Hepatocyte (in vitro differentiated cells): ENCODE measurements around the gene HNF4A. TPM values are rescaled to one million over a fixed set of nuclear protein-coding genes. Genes with fewer than 3 reads are reported as not detected.

Experiments used
- DNase-seq: peaks from one replicate; pipeline ENCODE4 v3.0.0-alpha.2; 2016; ENCODE audit warnings: low spot score
- H2AFZ ChIP-seq: fragments of 200-600 bp; sonication (generic); 2 replicates; pipeline ENCODE4 v1.6.0; 2016; ENCODE audit warnings: antibody characterized with exemption, mild to moderate bottlenecking
- H3K27ac ChIP-seq: fragments of 200-600 bp; sonication (generic); 2 replicates; pipeline ENCODE4 v1.5.1; 2016; ENCODE audit warnings: mild to moderate bottlenecking
- H3K27me3 ChIP-seq: fragments of 200-600 bp; sonication (generic); 2 replicates; pipeline ENCODE4 v1.6.1; 2016
- H3K36me3 ChIP-seq: fragments of 200-600 bp; sonication (generic); replicated peaks from 2 replicates; pipeline ENCODE4 v1.5.1; 2016; ENCODE audit warnings: low read depth; ENCODE audit not compliant: insufficient read depth
- H3K4me1 ChIP-seq: fragments of 200-600 bp; sonication (generic); 2 replicates; pipeline ENCODE4 v1.5.1; 2016; ENCODE audit warnings: mild to moderate bottlenecking, moderate library complexity; ENCODE audit not compliant: insufficient read depth
- H3K4me2 ChIP-seq: fragments of 200-600 bp; sonication (generic); 2 replicates; pipeline ENCODE4 v1.6.0; 2016
- H3K4me3 ChIP-seq: fragments of 200-600 bp; sonication (generic); 2 replicates; pipeline ENCODE4 v1.5.1; 2016; ENCODE audit warnings: mild to moderate bottlenecking
- H3K79me2 ChIP-seq: fragments of 200-600 bp; sonication (generic); 2 replicates; pipeline ENCODE4 v1.6.0; 2017; ENCODE audit warnings: mild to moderate bottlenecking
- H3K9me2 ChIP-seq: fragments of 200-600 bp; sonication (generic); replicated peaks from 2 replicates; pipeline ENCODE4 v1.6.0; 2017; ENCODE audit warnings: mild to moderate bottlenecking; ENCODE audit not compliant: insufficient read depth
- H3K9me3 ChIP-seq: fragments of 200-600 bp; sonication (generic); 2 replicates; pipeline ENCODE4 v1.5.1; 2016; ENCODE audit warnings: low read depth, mild to moderate bottlenecking
- H4K20me1 ChIP-seq: fragments of 200-600 bp; sonication (generic); 2 replicates; pipeline ENCODE4 v1.6.0; 2016; ENCODE audit warnings: mild to moderate bottlenecking; ENCODE audit not compliant: insufficient read depth, poor library complexity, severe bottlenecking
- EZH2 ChIP-seq: fragments of 200-600 bp; sonication (generic); IDR thresholded peaks from 2 replicates; pipeline ENCODE4 v1.6.1; 2016; ENCODE audit warnings: antibody characterized with exemption, mild to moderate bottlenecking, borderline replicate concordance
- EZH2phosphoT487 ChIP-seq: fragments of 200-600 bp; sonication (generic); IDR thresholded peaks from one replicate; pipeline ENCODE4 v1.6.1; 2018; ENCODE audit warnings: antibody characterized with exemption, mild to moderate bottlenecking, low read depth, moderate library complexity; ENCODE audit not compliant: unreplicated experiment, severe bottlenecking
- WGBS: methylation state at CpG from one replicate; pipeline ENCODE4 v1.1.6; 2016; ENCODE audit warnings: low lambda C conversion rate; ENCODE audit errors: missing lambda C conversion rate; 5-methylcytosine and 5-hydroxymethylcytosine counted together
- polyA plus RNA-seq: library from polyadenylated mRNA; unstranded; fragments of >200 nt; fragmentation: Nextera tagmentation; extraction: Ambion mirVana; gene quantifications from 2 replicates; pipeline ENCODE4 v1.2.1, GENCODE V29; 2016
- total RNA-seq: library from RNA; depleted of rRNA; stranded (reverse); fragments of >200 nt; gene quantifications from 2 replicates; pipeline ENCODE4 v1.2.3, GENCODE V29; 2014
- TF ChIP-seq, protein P1 (sequence below): fragments of 200-600 bp; sonication (generic); IDR thresholded peaks from 2 replicates; pipeline ENCODE4 v1.5.1; 2016; ENCODE audit warnings: antibody characterized with exemption, mild to moderate bottlenecking; ENCODE audit not compliant: poor library complexity

Gene HNF4A
- total and polyA plus RNA-seq, 2 experiments from 2014 or later, result 38.2 to 88.0 TPM

DNA sequence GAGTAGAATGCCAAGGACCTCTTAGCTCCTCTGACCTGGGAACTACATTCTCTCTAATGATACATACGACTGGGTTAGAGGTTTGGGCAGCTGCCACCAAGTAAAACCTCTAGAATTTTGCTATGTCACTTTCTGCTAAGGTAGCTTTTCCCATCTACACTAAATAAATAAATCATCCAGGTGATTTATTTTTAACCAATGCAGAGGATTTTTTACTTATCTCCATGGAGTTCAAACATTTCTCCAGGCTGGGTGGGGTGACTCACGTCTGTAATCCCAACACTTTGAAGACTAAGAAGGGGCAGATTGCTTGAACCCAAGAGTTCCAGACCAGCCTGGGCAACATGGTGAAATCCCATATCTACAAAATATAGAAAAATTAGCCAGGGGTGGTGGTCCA is 27.1 kb downstream of the HNF4A start:
- H3K27me3 ChIP-seq, result no peaks in the 10 kb centered on the region
- no peak overlapping the region for H3K27ac ChIP-seq
- H3K4me1 ChIP-seq, result no peaks in the 10 kb centered on the region
- no peak overlapping the region for H3K4me3 ChIP-seq
- no peak for TF ChIP-seq EZH2
- TF ChIP-seq, protein P1, sequence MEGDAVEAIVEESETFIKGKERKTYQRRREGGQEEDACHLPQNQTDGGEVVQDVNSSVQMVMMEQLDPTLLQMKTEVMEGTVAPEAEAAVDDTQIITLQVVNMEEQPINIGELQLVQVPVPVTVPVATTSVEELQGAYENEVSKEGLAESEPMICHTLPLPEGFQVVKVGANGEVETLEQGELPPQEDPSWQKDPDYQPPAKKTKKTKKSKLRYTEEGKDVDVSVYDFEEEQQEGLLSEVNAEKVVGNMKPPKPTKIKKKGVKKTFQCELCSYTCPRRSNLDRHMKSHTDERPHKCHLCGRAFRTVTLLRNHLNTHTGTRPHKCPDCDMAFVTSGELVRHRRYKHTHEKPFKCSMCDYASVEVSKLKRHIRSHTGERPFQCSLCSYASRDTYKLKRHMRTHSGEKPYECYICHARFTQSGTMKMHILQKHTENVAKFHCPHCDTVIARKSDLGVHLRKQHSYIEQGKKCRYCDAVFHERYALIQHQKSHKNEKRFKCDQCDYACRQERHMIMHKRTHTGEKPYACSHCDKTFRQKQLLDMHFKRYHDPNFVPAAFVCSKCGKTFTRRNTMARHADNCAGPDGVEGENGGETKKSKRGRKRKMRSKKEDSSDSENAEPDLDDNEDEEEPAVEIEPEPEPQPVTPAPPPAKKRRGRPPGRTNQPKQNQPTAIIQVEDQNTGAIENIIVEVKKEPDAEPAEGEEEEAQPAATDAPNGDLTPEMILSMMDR, result no peak
- no peak for TF ChIP-seq EZH2phosphoT487
- no peaks in the 10 kb centered on the region for H3K36me3 ChIP-seq
- no peak overlapping the region for H3K4me2 ChIP-seq
- no peak for DNase-seq
- H2AFZ ChIP-seq, result no peak overlapping the region
- no peaks in the 10 kb centered on the region for H3K9me3 ChIP-seq
- H4K20me1 ChIP-seq, result no peaks in the 10 kb centered on the region
- WGBS, result 60% methylated on average over 2 of the region's 2 CpGs
- H3K9me2 ChIP-seq, result no peaks in the 10 kb centered on the region
- H3K79me2 ChIP-seq, result peaks cover 57% of the 10 kb centered on the region

DNA sequence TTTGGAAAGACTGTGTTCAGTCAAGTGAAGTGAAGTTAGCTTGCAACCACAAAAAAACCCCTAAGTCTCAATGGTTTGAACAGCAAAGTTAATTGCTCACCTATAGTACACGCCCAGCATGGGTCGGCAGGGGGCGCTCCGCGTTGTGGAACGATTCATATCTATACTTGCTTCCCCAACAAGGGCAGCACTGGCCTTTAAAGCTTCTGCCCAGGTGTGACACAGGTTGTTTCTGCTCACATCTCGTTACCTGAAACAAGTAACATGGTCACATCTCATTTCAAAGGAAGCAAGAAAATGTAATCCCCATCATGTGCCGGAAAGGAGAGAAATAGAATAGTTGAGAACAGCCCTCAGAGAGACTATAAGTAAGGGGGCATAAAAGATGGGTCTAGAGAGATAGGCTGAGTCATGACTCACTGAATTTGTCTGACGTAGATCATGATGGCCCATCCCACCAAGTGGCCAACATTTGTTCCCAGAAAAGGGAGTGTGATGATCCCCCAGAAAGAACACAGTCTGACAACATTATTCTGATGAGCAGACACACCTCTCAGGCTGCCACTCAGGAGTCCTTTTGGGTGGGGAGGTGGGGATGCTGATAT is 29.0 kb downstream of the HNF4A start:
- H3K9me2 ChIP-seq, result no peaks in the 10 kb centered on the region
- H3K27ac ChIP-seq, result peak overlapping the region; percentile 0
- no peak for TF ChIP-seq EZH2
- TF ChIP-seq, protein P1, result peak; percentile 80
- H2AFZ ChIP-seq, result no peak overlapping the region
- H3K9me3 ChIP-seq, result no peaks in the 10 kb centered on the region
- 20% methylated on average over 9 of the region's 9 CpGs for WGBS
- H3K27me3 ChIP-seq, result no peaks in the 10 kb centered on the region
- peak; percentile 90 for DNase-seq
- no peaks in the 10 kb centered on the region for H3K4me1 ChIP-seq
- H3K4me2 ChIP-seq, result no peak overlapping the region
- H3K4me3 ChIP-seq, result no peak overlapping the region
- no peaks in the 10 kb centered on the region for H3K36me3 ChIP-seq
- H3K79me2 ChIP-seq, result peaks cover 54% of the 10 kb centered on the region
- H4K20me1 ChIP-seq, result no peaks in the 10 kb centered on the region

DNA sequence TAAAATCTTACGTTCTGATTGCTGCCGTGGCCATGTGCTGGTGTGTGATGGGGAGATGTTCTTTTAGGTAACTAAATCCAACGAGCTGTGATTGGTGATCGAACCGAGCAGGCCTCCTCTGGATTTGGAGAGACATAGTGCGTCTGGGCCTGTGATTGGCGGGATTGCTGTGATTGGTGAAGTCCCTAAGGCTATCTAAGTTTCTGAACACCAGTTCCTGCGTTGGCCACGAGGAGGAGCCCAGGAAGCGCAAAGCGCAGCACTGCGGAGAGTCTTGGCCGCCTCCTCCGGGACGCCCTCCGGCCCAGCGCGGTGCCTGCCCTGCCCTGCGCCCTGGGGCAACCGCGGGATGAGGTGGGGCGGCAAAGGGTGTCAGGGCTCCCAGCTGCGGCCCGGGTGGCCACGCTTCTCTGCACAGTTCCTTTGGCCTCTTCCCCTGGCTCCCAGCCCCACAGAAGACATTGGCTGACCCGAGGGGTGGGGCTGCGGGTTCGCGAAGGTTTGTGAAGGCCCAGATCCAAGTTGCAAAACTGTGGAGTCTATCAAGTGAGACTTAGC is 33.0 kb downstream of the HNF4A start:
- Histone ChIP-seq H3K4me3 (no peak overlapping the region), H3K27ac (no peak overlapping the region), H3K9me3 (no peaks in the 10 kb centered on the region), H3K4me2 (peak overlapping the region; percentile 67), H4K20me1 (no peaks in the 10 kb centered on the region), H2AFZ (no peak overlapping the region), H3K36me3 (no peaks in the 10 kb centered on the region), H3K9me2 (no peaks in the 10 kb centered on the region), H3K27me3 (no peaks in the 10 kb centered on the region), H3K4me1 (peaks cover 7% of the 10 kb centered on the region), H3K79me2 (peaks cover 62% of the 10 kb centered on the region)
- 16% methylated on average over 29 of the region's 29 CpGs for WGBS
- peak; percentile 77 for DNase-seq
- no peak for TF ChIP-seq EZH2
- TF ChIP-seq, protein P1, result peak; percentile 72
